SU-DHL-6 (cell line): Measurements from ENCODE around the gene GCN1.
A peak's percentile ranks its signal among the peaks of the same experiment; 100 is the strongest.

ENCODE experiments used
- H2AFZ ChIP-seq: fragments of 200-600 bp; sonication (generic); 2 replicates; pipeline ENCODE4 v1.6.1; 2014; ENCODE audit warnings: low read depth, mild to moderate bottlenecking, moderate library complexity, mixed read lengths, antibody characterized with exemption, low read length; ENCODE audit not compliant: severe bottlenecking
- H3F3A ChIP-seq: fragments of 200-600 bp; shearing (Covaris generic); 2 replicates; pipeline ENCODE4 v1.6.0; 2016; ENCODE audit warnings: antibody characterized with exemption, mild to moderate bottlenecking; ENCODE audit not compliant: insufficient read depth
- H3K27ac ChIP-seq: fragments of 200-600 bp; sonication (generic); 2 replicates; pipeline ENCODE4 v1.5.1; 2016; ENCODE audit warnings: low read depth, mild to moderate bottlenecking, low read length, moderate library complexity, mixed read lengths
- H3K27me3 ChIP-seq: fragments of 200-600 bp; sonication (generic), shearing (Covaris generic); 2 replicates; pipeline ENCODE4 v1.6.0; 2014; ENCODE audit warnings: mild to moderate bottlenecking, low read length
- H3K36me3 ChIP-seq: fragments of 200-600 bp; sonication (generic); 2 replicates; pipeline ENCODE4 v1.6.1; 2014; ENCODE audit warnings: mild to moderate bottlenecking, low read length, mixed read lengths
- H3K4me2 ChIP-seq: fragments of 300-600, 200-600 bp; shearing (Covaris generic), sonication (generic); 2 replicates; pipeline ENCODE4 v1.6.0; 2014; ENCODE audit warnings: low read length, low read depth, mild to moderate bottlenecking; ENCODE audit not compliant: poor library complexity, severe bottlenecking
- H3K4me3 ChIP-seq: fragments of 200-600 bp; sonication (generic); 2 replicates; pipeline ENCODE4 v1.5.1; 2014; ENCODE audit warnings: antibody characterized with exemption, low read length, mild to moderate bottlenecking, mixed read lengths; ENCODE audit not compliant: insufficient read depth, poor library complexity, severe bottlenecking
- H3K79me2 ChIP-seq: fragments of 200-600 bp; sonication (generic); 2 replicates; pipeline ENCODE4 v1.6.1; 2014; ENCODE audit warnings: mild to moderate bottlenecking, low read length, moderate library complexity; ENCODE audit not compliant: insufficient read depth
- H3K9ac ChIP-seq: fragments of 200-600 bp; sonication (generic); 2 replicates; pipeline ENCODE4 v1.7.0; 2014; ENCODE audit warnings: mild to moderate bottlenecking, low read length
- H3K9me2 ChIP-seq: fragments of 200-600 bp; sonication (generic); replicated peaks from 2 replicates; pipeline ENCODE4 v1.6.1; 2014; ENCODE audit warnings: low read length; ENCODE audit not compliant: insufficient read depth
- H3K9me3 ChIP-seq: fragments of 200-600 bp; sonication (generic); 2 replicates; pipeline ENCODE4 v1.6.1; 2014; ENCODE audit warnings: low read length, mixed read lengths; ENCODE audit not compliant: insufficient read depth
- H4K20me1 ChIP-seq: fragments of 200-600 bp; sonication (generic); 2 replicates; pipeline ENCODE4 v1.6.1; 2014; ENCODE audit warnings: low read depth, mild to moderate bottlenecking, antibody characterized with exemption, low read length, moderate library complexity, mixed read lengths
- EZH2phosphoT487 ChIP-seq: fragments of 200-600 bp; sonication (generic), shearing (Covaris generic); conservative IDR thresholded peaks from 2 replicates; pipeline ENCODE4 v1.6.1; 2018; ENCODE audit warnings: mild to moderate bottlenecking, antibody characterized with exemption, low read length, moderate library complexity, mixed read lengths
- TF ChIP-seq, protein P1 (sequence below): fragments of 200-600 bp; sonication (generic); IDR thresholded peaks from one replicate; pipeline ENCODE4 v1.5.1; 2017; ENCODE audit warnings: antibody characterized with exemption, mild to moderate bottlenecking, low read length, moderate library complexity; ENCODE audit not compliant: insufficient read depth, poor library complexity, severe bottlenecking

GCN1 gene

GRCh38 chr12:120194534-120195395 lies at the start of gene GCN1:
Gene GCN1, minus strand, starts transcription at chr12:120194715. Its CDS starts 18 bp downstream, at chr12:120194697.
- Histone ChIP-seq H3K36me3 (peaks cover 29% of the 10 kb centered on the region), H4K20me1 (peaks cover 8% of the 10 kb centered on the region), H3K9ac (peak within 1 kb of the TSS; percentile 77), H3K9me2 (no peaks in the 10 kb centered on the region), H3K9me3 (no peaks in the 10 kb centered on the region), H3K79me2 (peaks cover 61% of the 10 kb centered on the region), H3K27ac (peak within 1 kb of the TSS; percentile 85), H3K4me3 (peak within 1 kb of the TSS; percentile 65), H3K4me2 (peak within 1 kb of the TSS; percentile 96), H3F3A (peaks cover 55% of the 10 kb centered on the region), H3K27me3 (no peaks in the 10 kb centered on the region), H2AFZ (no peak within 1 kb of the TSS)
- no peak for TF ChIP-seq EZH2phosphoT487
- TF ChIP-seq, protein P1, sequence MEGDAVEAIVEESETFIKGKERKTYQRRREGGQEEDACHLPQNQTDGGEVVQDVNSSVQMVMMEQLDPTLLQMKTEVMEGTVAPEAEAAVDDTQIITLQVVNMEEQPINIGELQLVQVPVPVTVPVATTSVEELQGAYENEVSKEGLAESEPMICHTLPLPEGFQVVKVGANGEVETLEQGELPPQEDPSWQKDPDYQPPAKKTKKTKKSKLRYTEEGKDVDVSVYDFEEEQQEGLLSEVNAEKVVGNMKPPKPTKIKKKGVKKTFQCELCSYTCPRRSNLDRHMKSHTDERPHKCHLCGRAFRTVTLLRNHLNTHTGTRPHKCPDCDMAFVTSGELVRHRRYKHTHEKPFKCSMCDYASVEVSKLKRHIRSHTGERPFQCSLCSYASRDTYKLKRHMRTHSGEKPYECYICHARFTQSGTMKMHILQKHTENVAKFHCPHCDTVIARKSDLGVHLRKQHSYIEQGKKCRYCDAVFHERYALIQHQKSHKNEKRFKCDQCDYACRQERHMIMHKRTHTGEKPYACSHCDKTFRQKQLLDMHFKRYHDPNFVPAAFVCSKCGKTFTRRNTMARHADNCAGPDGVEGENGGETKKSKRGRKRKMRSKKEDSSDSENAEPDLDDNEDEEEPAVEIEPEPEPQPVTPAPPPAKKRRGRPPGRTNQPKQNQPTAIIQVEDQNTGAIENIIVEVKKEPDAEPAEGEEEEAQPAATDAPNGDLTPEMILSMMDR: no peak

DNA sequence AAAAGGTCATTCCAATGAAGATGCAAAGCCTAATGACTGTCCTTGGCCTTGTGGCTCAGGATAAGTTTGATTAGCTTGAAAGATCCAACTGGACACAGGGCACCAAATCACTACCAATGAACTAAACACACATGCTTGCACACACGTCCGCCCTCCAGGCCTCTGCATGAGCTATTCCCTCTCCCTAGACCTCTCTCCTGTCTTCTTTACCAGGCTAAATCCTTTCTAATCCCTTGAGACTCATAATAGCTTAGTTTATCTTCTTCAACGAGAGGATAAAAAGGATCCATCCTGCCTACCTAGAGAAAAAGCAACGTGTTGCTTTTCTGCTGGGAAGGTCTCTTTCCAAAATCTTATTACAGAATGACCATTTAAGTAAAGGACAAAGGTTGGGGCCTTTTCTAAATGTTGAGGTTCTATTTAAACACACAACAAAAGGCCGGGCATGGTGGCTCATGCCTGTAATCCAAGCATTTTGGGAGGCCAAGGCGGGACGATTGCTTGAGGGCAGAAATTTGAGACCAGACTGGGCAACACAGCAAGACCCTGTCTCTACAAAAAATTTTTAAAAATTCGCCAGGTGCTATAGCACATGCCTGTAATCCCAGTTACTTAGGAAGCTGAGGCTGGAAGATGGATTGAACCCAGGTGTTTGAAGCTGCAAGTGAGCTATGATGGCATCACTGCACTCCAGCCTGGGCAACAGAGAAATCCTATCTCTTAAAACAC lies 48.6 kb upstream of the GCN1 start:
- H3K4me3 ChIP-seq: no peak overlapping the region
- no peaks in the 10 kb centered on the region for H3K36me3 ChIP-seq
- H3K4me2 ChIP-seq: no peak overlapping the region
- no peak overlapping the region for H3K9ac ChIP-seq
- no peaks in the 10 kb centered on the region for H3K79me2 ChIP-seq
- H2AFZ ChIP-seq: no peak overlapping the region
- no peaks in the 10 kb centered on the region for H3K9me2 ChIP-seq
- no peaks in the 10 kb centered on the region for H3F3A ChIP-seq
- H4K20me1 ChIP-seq: no peaks in the 10 kb centered on the region
- H3K9me3 ChIP-seq: no peaks in the 10 kb centered on the region
- H3K27me3 ChIP-seq: no peaks in the 10 kb centered on the region
- H3K27ac ChIP-seq: no peak overlapping the region
- TF ChIP-seq, protein P1: no peak
- TF ChIP-seq EZH2phosphoT487: no peak

DNA sequence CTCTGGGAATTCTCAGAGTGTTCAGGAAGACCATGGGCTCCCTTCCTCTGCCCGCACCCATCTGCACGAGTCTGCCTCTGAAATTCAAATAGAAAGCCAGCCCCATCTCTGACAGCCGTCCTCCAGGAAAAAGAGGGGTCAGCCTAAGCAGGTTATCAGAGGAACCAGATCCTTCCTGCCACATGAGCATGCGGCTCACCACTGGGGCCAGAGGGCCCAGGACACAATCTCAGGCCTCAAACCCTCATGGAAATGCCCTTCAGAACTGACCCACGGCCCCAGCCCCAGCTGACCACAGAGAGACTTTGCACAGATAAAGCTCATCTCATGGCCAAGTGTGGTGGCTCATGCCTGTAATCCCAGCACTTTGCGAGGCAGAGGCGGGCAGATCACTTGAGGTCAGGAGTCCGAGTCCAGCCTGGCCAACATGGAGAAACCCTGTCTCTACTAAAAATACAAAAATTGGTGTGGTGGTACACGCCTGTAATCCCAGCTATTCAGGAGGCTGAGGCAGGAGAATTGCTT lies 47.8 kb upstream of the GCN1 start:
- no peak overlapping the region for H3K9ac ChIP-seq
- no peaks in the 10 kb centered on the region for H3K27me3 ChIP-seq
- TF ChIP-seq EZH2phosphoT487: no peak
- TF ChIP-seq, protein P1: no peak
- no peaks in the 10 kb centered on the region for H3F3A ChIP-seq
- no peak overlapping the region for H3K4me3 ChIP-seq
- no peak overlapping the region for H2AFZ ChIP-seq
- H3K36me3 ChIP-seq: no peaks in the 10 kb centered on the region
- no peaks in the 10 kb centered on the region for H4K20me1 ChIP-seq
- H3K9me3 ChIP-seq: no peaks in the 10 kb centered on the region
- no peak overlapping the region for H3K4me2 ChIP-seq
- H3K9me2 ChIP-seq: no peaks in the 10 kb centered on the region
- H3K27ac ChIP-seq: no peak overlapping the region
- H3K79me2 ChIP-seq: no peaks in the 10 kb centered on the region
